K562 (cell line): ENCODE measurements around the gene ELAC2.

Experiments
- CCAR2 ChIP-seq: fragments of 200-400 bp; formaldehyde crosslinking; IDR thresholded peaks from 2 replicates; pipeline ENCODE4 v1.6.1; 2017; ENCODE audit warnings: mild to moderate bottlenecking, low read depth, low read length
- CTCF ChIP-seq, 3 experiments: IDR thresholded peaks in 2 of 3; conservative IDR thresholded peaks in 1 of 3; 2 replicates each; pipeline ENCODE4 v1.5.1; 2011 to 2012; ENCODE audit warnings: low read length in 3 of 3, mild to moderate bottlenecking in 3 of 3, control low read depth in 2 of 3, improper control_type of control experiment in 1 of 3, inconsistent platforms in 1 of 3, low read depth in 1 of 3, mixed read lengths in 1 of 3, moderate library complexity in 1 of 3; ENCODE audit not compliant: insufficient read depth in 2 of 3
- DPF2 ChIP-seq: fragments of 450-650 bp; IDR thresholded peaks from 2 replicates; pipeline ENCODE4 v1.6.1; 2016
- HMG20B ChIP-seq: fragments of 250-450 bp; sonication (Bioruptor Pico); IDR thresholded peaks from 2 replicates; pipeline ENCODE4 v1.5.0; 2021; ENCODE audit warnings: mild to moderate bottlenecking
- POLR2A ChIP-seq: fragments of 450-650 bp; conservative IDR thresholded peaks from 2 replicates; pipeline ENCODE4 v1.6.1; 2016
- SRSF3 ChIP-seq: fragments of 200-400 bp; formaldehyde crosslinking; IDR thresholded peaks from 2 replicates; pipeline ENCODE4 v1.6.1; 2016; ENCODE audit warnings: mild to moderate bottlenecking, low read length, moderate library complexity; ENCODE audit not compliant: insufficient read depth
- ZNF12 ChIP-seq: sonication (generic); formaldehyde crosslinking; IDR thresholded peaks from 2 replicates; pipeline ENCODE4 v1.4.0; 2020; ENCODE audit warnings: mild to moderate bottlenecking, missing genetic modification reagents

- no peak for TF ChIP-seq POLR2A
- TF ChIP-seq DPF2 = no peak
- no peak for TF ChIP-seq CTCF (IDR thresholded peaks at IDR 0.05 in 2 of 3, conservative IDR thresholded peaks at IDR 0.05 in 1 of 3; ENCODE audit: insufficient read depth in 2 of 3, low read depth in 1 of 3, low read length in 3 of 3)
- TF ChIP-seq HMG20B (CRISPR knock-in tag) = no peak
- no peak for TF ChIP-seq CCAR2
- TF ChIP-seq SRSF3 = no peak
- no peak for TF ChIP-seq ZNF12 (CRISPR knock-in tag)
These were observed 17.3 kb downstream of the ELAC2 start for GRCh38 chr17:13000561-13000960.
